ENCODE data around the gene SIL1. TPM values are rescaled to one million over a fixed set of nuclear protein-coding genes. Genes with fewer than 3 reads are reported as not detected.

The SIL1 gene
- total and polyA plus RNA-seq, 10 donors, result 23.4 to 42.3 (median 32.6) TPM

DNA sequence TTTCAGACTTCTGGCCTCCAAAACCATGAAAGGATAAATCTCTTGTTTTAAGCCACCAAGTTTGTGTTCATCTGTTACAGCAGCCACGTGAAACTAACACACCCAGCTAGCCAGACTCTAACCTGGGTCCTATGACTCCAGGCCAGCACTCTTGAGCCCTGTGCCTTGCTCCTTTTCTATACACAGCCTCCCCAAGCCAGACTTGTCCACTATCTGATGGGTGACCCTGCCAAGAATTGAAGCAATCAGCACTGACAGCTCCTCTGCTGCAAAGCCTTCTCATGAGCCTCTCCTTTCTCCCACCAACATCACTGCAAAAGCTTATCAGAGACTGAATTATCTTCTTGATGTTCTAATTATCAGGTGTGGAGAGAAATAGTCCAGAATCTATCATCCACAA, 41.4 kb downstream of the SIL1 start:
- H3K27me3 ChIP-seq (replicated peaks in 1 of 7), result no peaks in the 10 kb centered on the region
- no peak for DNase-seq
- no peak overlapping the region for H3K27ac ChIP-seq
- intact Hi-C loops (cut with DNase I; ENCODE audit: low total_unique reads), result no loop called here
- peaks cover 0 to 4% (median 0%) of the 10 kb centered on the region in 6 donors for H3K36me3 ChIP-seq
- TF ChIP-seq POLR2AphosphoS5 (IDR thresholded peaks at IDR 0.05) (no peak), POLR2A (IDR thresholded peaks at IDR 0.05) (no peak)
- TF ChIP-seq, protein P1, sequence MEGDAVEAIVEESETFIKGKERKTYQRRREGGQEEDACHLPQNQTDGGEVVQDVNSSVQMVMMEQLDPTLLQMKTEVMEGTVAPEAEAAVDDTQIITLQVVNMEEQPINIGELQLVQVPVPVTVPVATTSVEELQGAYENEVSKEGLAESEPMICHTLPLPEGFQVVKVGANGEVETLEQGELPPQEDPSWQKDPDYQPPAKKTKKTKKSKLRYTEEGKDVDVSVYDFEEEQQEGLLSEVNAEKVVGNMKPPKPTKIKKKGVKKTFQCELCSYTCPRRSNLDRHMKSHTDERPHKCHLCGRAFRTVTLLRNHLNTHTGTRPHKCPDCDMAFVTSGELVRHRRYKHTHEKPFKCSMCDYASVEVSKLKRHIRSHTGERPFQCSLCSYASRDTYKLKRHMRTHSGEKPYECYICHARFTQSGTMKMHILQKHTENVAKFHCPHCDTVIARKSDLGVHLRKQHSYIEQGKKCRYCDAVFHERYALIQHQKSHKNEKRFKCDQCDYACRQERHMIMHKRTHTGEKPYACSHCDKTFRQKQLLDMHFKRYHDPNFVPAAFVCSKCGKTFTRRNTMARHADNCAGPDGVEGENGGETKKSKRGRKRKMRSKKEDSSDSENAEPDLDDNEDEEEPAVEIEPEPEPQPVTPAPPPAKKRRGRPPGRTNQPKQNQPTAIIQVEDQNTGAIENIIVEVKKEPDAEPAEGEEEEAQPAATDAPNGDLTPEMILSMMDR (IDR thresholded peaks at IDR 0.05 in 8 of 11, conservative IDR thresholded peaks at IDR 0.05 in 3 of 11), result no peak
- no peak overlapping the region for H3K4me3 ChIP-seq
- peaks cover 0 to 9% (median 3%) of the 10 kb centered on the region in 6 donors for H3K4me1 ChIP-seq
- 88 to 100% (median 93%) methylated on average over 1 of the region's 1 CpG for WGBS, 5 donors
- peaks cover 0 to 5% (median 0%) of the 10 kb centered on the region in 8 donors for H3K9me3 ChIP-seq

DNA sequence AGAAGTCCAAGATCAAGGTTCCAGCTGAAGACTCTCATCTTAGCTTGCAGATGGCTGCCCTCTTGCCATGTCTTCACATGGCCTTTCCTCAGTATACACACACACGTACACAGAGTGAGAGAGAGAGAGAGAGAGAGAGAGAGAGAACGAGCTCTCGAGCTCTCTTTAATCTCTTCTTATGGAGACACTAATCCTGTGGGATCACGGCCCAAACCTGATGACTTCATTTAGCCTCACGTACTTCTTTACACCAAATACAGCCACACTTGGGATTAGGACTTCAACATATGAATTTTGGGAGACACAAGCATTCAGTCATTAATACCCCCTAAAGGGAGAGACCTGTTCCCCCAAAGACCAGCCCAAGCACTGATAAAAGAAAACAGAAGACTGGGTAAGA, 42.8 kb downstream of the SIL1 start:
- H3K27me3 ChIP-seq (replicated peaks in 1 of 7), result no peaks in the 10 kb centered on the region
- TF ChIP-seq, protein P1 (IDR thresholded peaks at IDR 0.05 in 8 of 11, conservative IDR thresholded peaks at IDR 0.05 in 3 of 11), result no peak
- TF ChIP-seq POLR2A (IDR thresholded peaks at IDR 0.05) (no peak), POLR2AphosphoS5 (IDR thresholded peaks at IDR 0.05) (no peak)
- H3K4me1 ChIP-seq, result peaks cover 0 to 14% (median 6%) of the 10 kb centered on the region in 6 donors
- no peak overlapping the region for H3K4me3 ChIP-seq
- H3K36me3 ChIP-seq, result peaks cover 0 to 4% (median 0%) of the 10 kb centered on the region in 6 donors
- H3K27ac ChIP-seq, result no peak overlapping the region
- intact Hi-C loops (cut with DNase I; ENCODE audit: low total_unique reads), result no loop called here
- DNase-seq, result no peak
- 88 to 98% (median 95%) methylated on average over 5 of the region's 5 CpGs for WGBS, 5 donors
- H3K9me3 ChIP-seq, result peaks cover 0 to 5% (median 0%) of the 10 kb centered on the region in 8 donors

DNA sequence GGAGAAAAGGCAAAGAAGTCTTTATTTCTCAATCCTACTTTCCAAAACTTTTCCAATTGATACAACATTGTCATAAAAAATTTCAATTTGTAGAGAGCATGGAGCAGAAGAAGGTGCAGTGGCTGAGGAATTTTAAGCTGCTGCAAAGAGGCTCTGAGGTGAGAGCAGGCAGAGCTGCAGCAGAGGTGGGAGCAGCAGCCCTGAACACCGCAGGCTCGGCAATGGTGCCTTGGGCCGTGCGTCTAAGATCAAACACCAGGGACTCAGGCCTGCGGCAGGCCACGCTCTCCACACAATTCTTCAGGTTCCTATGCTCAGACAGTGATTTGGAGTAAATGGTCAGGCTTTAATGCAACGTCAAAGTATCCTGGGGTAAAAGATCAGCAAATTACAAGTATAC, 46.3 kb downstream of the SIL1 start:
- peaks cover 0 to 40% (median 20%) of the 10 kb centered on the region in 6 donors for H3K4me1 ChIP-seq
- H3K36me3 ChIP-seq, result peaks cover 0 to 4% (median 0%) of the 10 kb centered on the region in 6 donors
- no peak overlapping the region for H3K27ac ChIP-seq
- no peak overlapping the region for H3K4me3 ChIP-seq
- TF ChIP-seq POLR2AphosphoS5 (IDR thresholded peaks at IDR 0.05), result no peak
- WGBS, 5 donors, result 92 to 98% (median 97%) methylated on average over 7 of the region's 7 CpGs
- H3K27me3 ChIP-seq (replicated peaks in 1 of 7), result no peaks in the 10 kb centered on the region
- no peak for DNase-seq
- intact Hi-C loops (cut with DNase I; ENCODE audit: low total_unique reads), result no loop called here
- H3K9me3 ChIP-seq, result peaks cover 0 to 3% (median 0%) of the 10 kb centered on the region in 8 donors

DNA sequence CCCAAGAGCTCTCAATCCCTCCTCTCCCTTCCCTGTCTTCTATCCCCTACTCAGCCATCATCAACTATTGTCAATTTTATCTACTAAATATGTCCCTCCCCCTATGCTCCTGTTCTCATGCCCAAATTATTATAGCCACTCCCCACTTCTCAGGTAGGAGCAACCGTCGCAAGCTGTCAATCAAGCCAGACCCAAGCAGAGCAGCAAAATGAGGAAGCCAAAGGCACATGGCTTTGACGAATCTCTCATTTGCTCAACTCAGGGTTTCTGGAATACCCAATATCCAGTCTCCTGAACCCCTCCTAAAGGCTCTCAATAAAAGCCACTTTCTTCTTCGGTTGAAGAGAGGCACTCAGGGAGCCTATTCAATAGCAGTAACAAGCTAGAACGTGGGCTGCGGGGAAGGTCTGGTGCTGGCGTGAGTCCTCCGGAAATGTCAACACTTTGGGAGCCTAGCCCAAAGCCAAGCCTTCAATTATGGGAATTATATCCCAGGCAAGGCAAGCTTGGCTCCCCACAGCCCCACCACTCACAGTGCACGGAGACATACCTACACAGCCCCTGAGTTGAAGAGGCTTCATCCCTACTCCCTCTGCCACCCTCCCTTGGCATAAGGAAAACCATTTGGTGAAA, 47.7 kb downstream of the SIL1 start:
- Histone ChIP-seq H3K27me3 (replicated peaks in 1 of 7) (no peaks in the 10 kb centered on the region), H3K27ac (peak overlapping the region in 6 of 8 donors; percentile 6 to 81 (median 64)), H3K4me1 (peaks cover 0 to 42% (median 20%) of the 10 kb centered on the region in 6 donors), H3K9me3 (no peaks in the 10 kb centered on the region), H3K4me3 (no peak overlapping the region), H3K36me3 (peaks cover 0 to 4% (median 0%) of the 10 kb centered on the region in 6 donors)
- intact Hi-C loops (cut with DNase I; ENCODE audit: low total_unique reads), result no loop called here
- DNase-seq, result no peak
- 77 to 85% (median 78%) methylated on average over 9 of the region's 9 CpGs for WGBS, 5 donors
- TF ChIP-seq POLR2AphosphoS5 (IDR thresholded peaks at IDR 0.05), result no peak
- TF ChIP-seq, protein P1 (IDR thresholded peaks at IDR 0.05 in 8 of 11, conservative IDR thresholded peaks at IDR 0.05 in 3 of 11), result no peak

All from spleen (tissue), 11 donors.